MM.1S (cell line): ENCODE measurements around the gene MTA3.

ENCODE experiments used
- DNase-seq: peaks from one replicate; pipeline ENCODE4 v3.0.0-alpha.2; 2015
- H2AFZ ChIP-seq: fragments of 300-600 bp; sonication (generic); 2 replicates; pipeline ENCODE4 v1.6.0; 2016; ENCODE audit warnings: antibody characterized with exemption, low read length
- H3F3A ChIP-seq: fragments of 300-600 bp; sonication (generic); 2 replicates; pipeline ENCODE4 v1.6.1; 2016; ENCODE audit warnings: mild to moderate bottlenecking, antibody characterized with exemption, low read length, moderate library complexity, mixed read lengths; ENCODE audit not compliant: insufficient read depth
- H3K27ac ChIP-seq: fragments of 300-600 bp; sonication (generic); 2 replicates; pipeline ENCODE4 v1.5.1; 2016; ENCODE audit warnings: mild to moderate bottlenecking, low read length
- H3K27me3 ChIP-seq: fragments of 300-600 bp; sonication (generic); replicated peaks from 2 replicates; pipeline ENCODE4 v1.6.0; 2016; ENCODE audit warnings: low read length; ENCODE audit not compliant: insufficient read depth
- H3K36me3 ChIP-seq: fragments of 300-600 bp; sonication (generic); replicated peaks from 2 replicates; pipeline ENCODE4 v1.6.1; 2016; ENCODE audit warnings: mild to moderate bottlenecking, low read length, mixed read lengths; ENCODE audit not compliant: insufficient read depth
- H3K4me1 ChIP-seq: fragments of 300-600 bp; sonication (generic); 2 replicates; pipeline ENCODE4 v1.6.1; 2016; ENCODE audit warnings: low read length, mixed read lengths
- H3K4me2 ChIP-seq: fragments of 300-600 bp; sonication (generic); 2 replicates; pipeline ENCODE4 v1.6.0; 2016; ENCODE audit warnings: low read depth, low read length
- H3K4me3 ChIP-seq: fragments of 300-600 bp; sonication (generic); 2 replicates; pipeline ENCODE4 v1.5.1; 2016; ENCODE audit warnings: low read length, mixed read lengths
- H3K79me2 ChIP-seq: fragments of 300-600 bp; sonication (generic); 2 replicates; pipeline ENCODE4 v1.6.1; 2016; ENCODE audit warnings: mixed run types, low read length, mixed read lengths
- H3K9ac ChIP-seq: fragments of 300-600 bp; sonication (generic); 2 replicates; pipeline ENCODE4 v1.6.1; 2016; ENCODE audit warnings: low read length, mixed read lengths
- H3K9me2 ChIP-seq: fragments of 300-600 bp; sonication (generic); replicated peaks from 2 replicates; pipeline ENCODE4 v1.6.1; 2016; ENCODE audit warnings: mild to moderate bottlenecking, low read length, mixed read lengths; ENCODE audit not compliant: insufficient read depth
- H3K9me3 ChIP-seq: fragments of 300-600 bp; sonication (generic); replicated peaks from 2 replicates; pipeline ENCODE4 v1.6.1; 2016; ENCODE audit warnings: mild to moderate bottlenecking, low read length, mixed read lengths; ENCODE audit not compliant: insufficient read depth
- H4K20me1 ChIP-seq: fragments of 300-600 bp; sonication (generic); 2 replicates; pipeline ENCODE4 v1.6.1; 2016; ENCODE audit warnings: mild to moderate bottlenecking, low read length, moderate library complexity, mixed read lengths; ENCODE audit not compliant: insufficient read depth
- EZH2 ChIP-seq: fragments of 300-600 bp; sonication (generic); optimal IDR thresholded peaks from 2 replicates; pipeline ENCODE3; 2017; ENCODE audit warnings: low read depth, mild to moderate bottlenecking, antibody characterized with exemption, low read length, mixed read lengths
- EZH2phosphoT487 ChIP-seq: fragments of 300-600 bp; sonication (generic); IDR thresholded peaks from 2 replicates; pipeline ENCODE4 v1.6.1; 2018; ENCODE audit warnings: antibody characterized with exemption, low read length
- TF ChIP-seq, protein P1 (sequence below): fragments of 300-600 bp; sonication (generic); IDR thresholded peaks from 2 replicates; pipeline ENCODE4 v1.5.1; 2016; ENCODE audit warnings: antibody characterized with exemption, low read length, mixed read lengths

Gene MTA3

GRCh38 chr2:42792087-42792582 is 223.7 kb downstream of the MTA3 start:
- Histone ChIP-seq H3K27ac (no peak overlapping the region), H3K9me3 (no peaks in the 10 kb centered on the region), H3K9ac (no peak overlapping the region), H2AFZ (no peak overlapping the region), H3K4me1 (no peaks in the 10 kb centered on the region), H3K27me3 (peaks cover 15% of the 10 kb centered on the region; the same call in 1 of the 2 replicates), H4K20me1 (no peaks in the 10 kb centered on the region), H3K4me2 (peak overlapping the region; percentile 45; the same call in 1 of the 2 replicates), H3K36me3 (no peaks in the 10 kb centered on the region), H3F3A (no peaks in the 10 kb centered on the region), H3K9me2 (no peaks in the 10 kb centered on the region), H3K4me3 (no peak overlapping the region; the same call in 1 of the 2 replicates), H3K79me2 (no peaks in the 10 kb centered on the region)
- TF ChIP-seq EZH2 (no peak), EZH2phosphoT487 (no peak)
- TF ChIP-seq, protein P1, sequence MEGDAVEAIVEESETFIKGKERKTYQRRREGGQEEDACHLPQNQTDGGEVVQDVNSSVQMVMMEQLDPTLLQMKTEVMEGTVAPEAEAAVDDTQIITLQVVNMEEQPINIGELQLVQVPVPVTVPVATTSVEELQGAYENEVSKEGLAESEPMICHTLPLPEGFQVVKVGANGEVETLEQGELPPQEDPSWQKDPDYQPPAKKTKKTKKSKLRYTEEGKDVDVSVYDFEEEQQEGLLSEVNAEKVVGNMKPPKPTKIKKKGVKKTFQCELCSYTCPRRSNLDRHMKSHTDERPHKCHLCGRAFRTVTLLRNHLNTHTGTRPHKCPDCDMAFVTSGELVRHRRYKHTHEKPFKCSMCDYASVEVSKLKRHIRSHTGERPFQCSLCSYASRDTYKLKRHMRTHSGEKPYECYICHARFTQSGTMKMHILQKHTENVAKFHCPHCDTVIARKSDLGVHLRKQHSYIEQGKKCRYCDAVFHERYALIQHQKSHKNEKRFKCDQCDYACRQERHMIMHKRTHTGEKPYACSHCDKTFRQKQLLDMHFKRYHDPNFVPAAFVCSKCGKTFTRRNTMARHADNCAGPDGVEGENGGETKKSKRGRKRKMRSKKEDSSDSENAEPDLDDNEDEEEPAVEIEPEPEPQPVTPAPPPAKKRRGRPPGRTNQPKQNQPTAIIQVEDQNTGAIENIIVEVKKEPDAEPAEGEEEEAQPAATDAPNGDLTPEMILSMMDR: no peak
- no peak for DNase-seq

- no peaks in the 10 kb centered on the region for H3K9me3 ChIP-seq
- no peak within 1 kb of the TSS; the same call in 1 of the 2 replicates for H3K4me3 ChIP-seq
- no peaks in the 10 kb centered on the region for H3K9me2 ChIP-seq
- H3K9ac ChIP-seq: no peak within 1 kb of the TSS
- no peak for TF ChIP-seq EZH2
- TF ChIP-seq EZH2phosphoT487: no peak
- TF ChIP-seq, protein P1: no peak
- H3K27me3 ChIP-seq: peaks cover 15% of the 10 kb centered on the region; the same call in 1 of the 2 replicates
- no peak for DNase-seq
- H3K4me2 ChIP-seq: peak within 1 kb of the TSS; percentile 45
- H3K36me3 ChIP-seq: no peaks in the 10 kb centered on the region
- H2AFZ ChIP-seq: no peak within 1 kb of the TSS
- H3K79me2 ChIP-seq: no peaks in the 10 kb centered on the region
- no peaks in the 10 kb centered on the region for H4K20me1 ChIP-seq
- H3K27ac ChIP-seq: no peak within 1 kb of the TSS
- no peaks in the 10 kb centered on the region for H3K4me1 ChIP-seq
- H3F3A ChIP-seq: no peaks in the 10 kb centered on the region
Measured at GRCh38 chr2:42792583-42793333, 224.3 kb downstream of the MTA3 start, which contains the start of gene HAAO. TSS of gene HAAO (minus strand) at chr2:42792583. CDS start at chr2:42792536, 47 bp downstream.

- Histone ChIP-seq H3K79me2 (no peaks in the 10 kb centered on the region), H3K27ac (no peak overlapping the region), H3K9me2 (no peaks in the 10 kb centered on the region), H3F3A (no peaks in the 10 kb centered on the region), H3K4me1 (no peaks in the 10 kb centered on the region), H3K9me3 (no peaks in the 10 kb centered on the region), H3K36me3 (no peaks in the 10 kb centered on the region), H3K4me2 (no peak overlapping the region), H2AFZ (no peak overlapping the region), H3K9ac (no peak overlapping the region), H3K4me3 (no peak overlapping the region), H3K27me3 (peaks cover 15% of the 10 kb centered on the region; the same call in 1 of the 2 replicates), H4K20me1 (no peaks in the 10 kb centered on the region)
- TF ChIP-seq, protein P1: no peak
- no peak for TF ChIP-seq EZH2phosphoT487
- no peak for TF ChIP-seq EZH2
- no peak for DNase-seq
Measured at GRCh38 chr2:42793334-42794270, 225.2 kb downstream of the MTA3 start.
